Mucosa of descending colon (tissue), 3 donors: ENCODE measurements around the gene LRTM1. TPM values are rescaled to one million over a fixed set of nuclear protein-coding genes. Genes with fewer than 3 reads are reported as not detected.

Source experiments
- ATAC-seq: fragments of 200-7000 bp; cut with Tn5 transposase; one replicate; pipeline ENCODE4 v1.9.1; 2020; ENCODE audit warnings: mild to moderate bottlenecking, moderate library complexity
- DNase-seq, 3 donors: peaks; one replicate each; pipeline ENCODE4 v3.0.0-alpha.2; 2020
- H3K36me3 ChIP-seq: fragments of 200-600 bp; one replicate; pipeline ENCODE4 v1.8.0; 2021; ENCODE audit warnings: low read depth, mild to moderate bottlenecking
- H3K4me1 ChIP-seq: fragments of 200-600 bp; one replicate; pipeline ENCODE4 v1.8.0; 2021; ENCODE audit warnings: low read depth, mild to moderate bottlenecking
- H3K4me3 ChIP-seq: fragments of 200-600 bp; one replicate; pipeline ENCODE4 v1.8.0; 2021; ENCODE audit warnings: mild to moderate bottlenecking
- H3K9me3 ChIP-seq: fragments of 200-600 bp; one replicate; pipeline ENCODE4 v1.8.0; 2021; ENCODE audit warnings: mild to moderate bottlenecking
- CTCF ChIP-seq: fragments of 200-600 bp; IDR thresholded peaks from one replicate; pipeline ENCODE4 v1.8.0; 2022; ENCODE audit warnings: antibody characterized with exemption, mild to moderate bottlenecking
- intact Hi-C, 2 donors: fragments of 100-400 bp; cut with DNase I in 1 of 2; cut with micrococcal nuclease in 1 of 2; formaldehyde crosslinking; loops; one replicate each; pipeline versions ENCODE4 v1.11.0 to v1.11.1; 2022; cut with DNase I, micrococcal nuclease
- total RNA-seq, 3 donors: library from RNA; stranded (reverse); fragmentation: NEBNext Ultra II Directional in 2 of 3; extraction: Animal tissue kit (Norgen Biotek cat#: 25700) in 2 of 3; gene quantifications; one replicate each; pipeline versions ENCODE4 v1.2.1 to v1.2.4, GENCODE V29; 2021 to 2023
- donor health status: DM: no; HTN: no; CAD: no; lungs with moderate emphysema.
- donor health status: DM: no; HTN: no; CAD: no.
- donor health status: DM: no; HTN: yes; CAD: no.

LRTM1 gene
- total RNA-seq, 3 donors from 2014 or later, result not detected

GRCh38 chr3:54960701-54961100 lies 32.8 kb upstream of the LRTM1 start:
- no peak for TF ChIP-seq CTCF
- no peak for ATAC-seq
- no peaks in the 10 kb centered on the region for H3K9me3 ChIP-seq
- H3K4me3 ChIP-seq, result no peak overlapping the region
- intact Hi-C loops, result no loop called here
- DNase-seq, result no peak
- no peaks in the 10 kb centered on the region for H3K4me1 ChIP-seq
- H3K36me3 ChIP-seq, result no peaks in the 10 kb centered on the region

GRCh38 chr3:54960082-54960481 lies 32.2 kb upstream of the LRTM1 start:
- intact Hi-C loops, result no loop called here
- no peak for TF ChIP-seq CTCF
- Histone ChIP-seq H3K4me3 (no peak overlapping the region), H3K9me3 (no peaks in the 10 kb centered on the region), H3K36me3 (no peaks in the 10 kb centered on the region), H3K4me1 (no peaks in the 10 kb centered on the region)
- DNase-seq, result no peak
- ATAC-seq, result no peak

DNA sequence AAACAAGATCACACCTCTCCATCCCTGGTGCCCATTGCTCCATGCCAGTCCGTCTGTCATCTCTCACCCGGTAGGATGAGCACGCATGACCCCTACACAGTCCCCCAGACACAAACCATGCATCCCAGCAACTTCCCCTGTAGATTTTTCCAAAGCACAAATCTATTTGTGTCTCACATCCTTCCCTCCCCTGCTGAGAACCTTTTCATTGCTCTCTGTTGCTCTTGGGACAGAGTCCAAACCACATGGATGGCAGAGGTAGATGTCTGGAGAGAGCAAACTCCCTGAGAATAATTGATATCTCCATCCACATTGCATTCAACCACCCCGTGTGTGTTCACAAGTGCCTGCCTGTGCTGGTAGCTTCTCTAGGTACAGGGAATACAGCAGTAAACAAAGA lies 29.9 kb upstream of the LRTM1 start:
- Histone ChIP-seq H3K9me3 (no peaks in the 10 kb centered on the region), H3K36me3 (no peaks in the 10 kb centered on the region), H3K4me3 (no peak overlapping the region), H3K4me1 (no peaks in the 10 kb centered on the region)
- no peak for TF ChIP-seq CTCF
- DNase-seq (no peak), ATAC-seq (no peak)
- intact Hi-C loops, result no loop called here

- ATAC-seq (no peak), DNase-seq (no peak)
- H3K9me3 ChIP-seq, result no peaks in the 10 kb centered on the region
- H3K36me3 ChIP-seq, result no peaks in the 10 kb centered on the region
- H3K4me3 ChIP-seq, result no peak overlapping the region
- H3K4me1 ChIP-seq, result no peaks in the 10 kb centered on the region
- TF ChIP-seq CTCF, result no peak
- intact Hi-C loops, result no loop called here
Measured at GRCh38 chr3:54955941-54956340, 28.1 kb upstream of the LRTM1 start.

DNA sequence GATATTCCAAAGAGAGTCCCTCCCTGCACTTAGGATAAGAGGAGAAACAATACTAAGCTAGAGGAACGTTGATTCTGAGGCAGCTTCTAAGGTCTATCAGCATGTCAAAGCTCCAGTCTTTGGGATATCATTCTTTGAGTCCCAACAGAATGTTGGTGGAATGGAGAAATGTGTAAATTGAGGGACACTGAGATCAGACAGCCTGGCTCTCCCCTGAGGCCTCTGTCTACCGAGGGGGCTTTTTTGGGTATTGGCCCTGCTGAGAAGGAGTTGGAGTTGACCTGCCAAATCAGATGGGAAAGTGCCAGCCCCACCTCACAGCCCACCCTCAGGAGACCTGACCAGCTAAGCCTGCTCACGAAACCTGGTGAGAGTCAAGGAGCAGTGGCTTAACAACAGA lies 27.6 kb upstream of the LRTM1 start:
- ATAC-seq (no peak), DNase-seq (no peak)
- intact Hi-C loops, result no loop called here
- no peaks in the 10 kb centered on the region for H3K9me3 ChIP-seq
- H3K4me1 ChIP-seq, result no peaks in the 10 kb centered on the region
- H3K4me3 ChIP-seq, result no peak overlapping the region
- no peak for TF ChIP-seq CTCF
- no peaks in the 10 kb centered on the region for H3K36me3 ChIP-seq

GRCh38 chr3:54954521-54954920 lies 26.7 kb upstream of the LRTM1 start:
- DNase-seq, result no peak
- no peak for ATAC-seq
- H3K4me1 ChIP-seq, result no peaks in the 10 kb centered on the region
- no peak for TF ChIP-seq CTCF
- H3K36me3 ChIP-seq, result no peaks in the 10 kb centered on the region
- H3K9me3 ChIP-seq, result no peaks in the 10 kb centered on the region
- no peak overlapping the region for H3K4me3 ChIP-seq
- intact Hi-C loops, result no loop called here
